Endothelial cell of umbilical vein (primary cell): ENCODE measurements around the gene DHX30. TPM values are rescaled to one million over a fixed set of nuclear protein-coding genes. Genes with fewer than 3 reads are reported as not detected.

Experiments used
- BruUV-seq: library from RNA; stranded (reverse); fragments of 400-500 nt; replicated peaks from 2 replicates; lab custom pipeline; 2021; lab: Mats Ljungman, UMichigan
- CTCF ChIA-PET: fragments of 300-600, 350-600 bp; sonication (Branson Sonifier 250); formaldehyde crosslinking; loops from one replicate; lab custom pipeline; 2021; ENCODE audit warnings: antibody characterized with exemption, inconsistent platforms; lab: Charles Lee
- POLR2A ChIA-PET: fragments of 300-600, 350-600 bp; sonication (Branson Sonifier 250); formaldehyde crosslinking; loops from one replicate; lab custom pipeline; 2021; ENCODE audit warnings: antibody characterized with exemption, inconsistent platforms; lab: Charles Lee
- DNase-seq: peaks from one replicate; pipeline ENCODE4 v3.0.0-alpha.2; 2011; ENCODE audit warnings: low read depth, low spot score
- FAIRE-seq: peaks from 2 replicates; lab custom pipeline; 2011; peaks lifted over from hg19 to GRCh38; lab: Jason Lieb, UNC
- H2AFZ ChIP-seq: 2 replicates; pipeline ENCODE4 v1.6.0; 2012; ENCODE audit warnings: low read depth, low read length, control low read depth, inconsistent platforms
- H3K27ac ChIP-seq: 2 replicates; pipeline ENCODE4 v1.5.1; 2011; ENCODE audit warnings: low read depth, mild to moderate bottlenecking, control low read depth, low read length, moderate library complexity; ENCODE audit not compliant: insufficient read depth
- H3K27me3 ChIP-seq, 2 experiments: 2 replicates each; pipeline versions ENCODE4 v1.6.0 to v1.6.1; 2011; ENCODE audit warnings: low read length in 2 of 2, mixed read lengths in 1 of 2; ENCODE audit not compliant: control insufficient read depth in 2 of 2, insufficient read depth in 2 of 2
- H3K36me3 ChIP-seq, 2 experiments: 2 replicates in 1 of 2; 3 replicates in 1 of 2; pipeline ENCODE4 v1.5.1; 2011; ENCODE audit warnings: low read length in 2 of 2, mild to moderate bottlenecking in 1 of 2, moderate library complexity in 1 of 2; ENCODE audit not compliant: control insufficient read depth in 2 of 2, insufficient read depth in 2 of 2; ENCODE audit errors: extremely low read depth in 1 of 2
- H3K4me1 ChIP-seq: 3 replicates; pipeline ENCODE4 v1.5.1; 2011; ENCODE audit warnings: mild to moderate bottlenecking, low read length; ENCODE audit not compliant: control insufficient read depth, insufficient read depth; ENCODE audit errors: extremely low read depth
- H3K4me2 ChIP-seq: 2 replicates; pipeline ENCODE4 v1.6.1; 2011; ENCODE audit warnings: low read length, control low read depth, mixed read lengths; ENCODE audit not compliant: insufficient read depth
- H3K4me3 ChIP-seq, 3 experiments: fragments of 200-600 bp in 1 of 3; sonication (generic), shearing (Covaris generic) in 1 of 3; replicated peaks in 1 of 3; 2 replicates each; pipeline ENCODE4 v1.5.1; 2011 to 2016; ENCODE audit warnings: control low read depth in 3 of 3, low read length in 3 of 3, mild to moderate bottlenecking in 2 of 3, inconsistent platforms in 1 of 3, low read depth in 1 of 3, moderate library complexity in 1 of 3; ENCODE audit not compliant: insufficient read depth in 1 of 3
- H3K79me2 ChIP-seq: 2 replicates; pipeline ENCODE4 v1.6.0; 2012; ENCODE audit warnings: low read length, inconsistent platforms; ENCODE audit not compliant: control insufficient read depth, insufficient read depth
- H3K9ac ChIP-seq: replicated peaks from 2 replicates; pipeline ENCODE3; 2011; ENCODE audit warnings: low read length, control low read depth; ENCODE audit not compliant: insufficient read depth; ENCODE audit errors: extremely low read depth
- H3K9me1 ChIP-seq: replicated peaks from 3 replicates; pipeline ENCODE4 v1.6.0; 2011; ENCODE audit warnings: mild to moderate bottlenecking, low read length; ENCODE audit not compliant: control insufficient read depth, insufficient read depth; ENCODE audit errors: extremely low read depth
- H3K9me3 ChIP-seq: replicated peaks from 2 replicates; pipeline ENCODE4 v1.5.1; 2012; ENCODE audit warnings: low read length, inconsistent platforms; ENCODE audit not compliant: control insufficient read depth, insufficient read depth
- H4K20me1 ChIP-seq: replicated peaks from 2 replicates; pipeline ENCODE3; 2011; ENCODE audit warnings: mild to moderate bottlenecking, low read length; ENCODE audit not compliant: control insufficient read depth, insufficient read depth; ENCODE audit errors: extremely low read depth
- CTCF ChIP-seq, 2 donors: IDR thresholded peaks; 1 replicate in 1 of 2; 2 replicates in 1 of 2; pipeline ENCODE4 v1.5.1; 2011; ENCODE audit warnings: low read length in 2 of 2, mild to moderate bottlenecking in 2 of 2, moderate library complexity in 2 of 2, control low read depth in 1 of 2, inconsistent platforms in 1 of 2, low read depth in 1 of 2; ENCODE audit not compliant: insufficient read depth in 1 of 2; ENCODE audit errors: extremely low read depth in 1 of 2
- EZH2 ChIP-seq: IDR thresholded peaks from 2 replicates; pipeline ENCODE4 v1.6.1; 2012; ENCODE audit warnings: borderline replicate concordance, low read depth, mild to moderate bottlenecking, moderate library complexity, low read length, inconsistent platforms; ENCODE audit not compliant: severe bottlenecking
- FOS ChIP-seq: IDR thresholded peaks from 2 replicates; pipeline ENCODE4 v1.6.1; 2011; ENCODE audit warnings: mild to moderate bottlenecking, low read length, moderate library complexity, borderline replicate concordance; ENCODE audit not compliant: insufficient read depth
- GATA2 ChIP-seq: IDR thresholded peaks from 2 replicates; pipeline ENCODE4 v1.7.0; 2011; ENCODE audit warnings: low read depth, mild to moderate bottlenecking, moderate library complexity, mixed read lengths, low read length; ENCODE audit not compliant: insufficient read length, insufficient read depth
- JUN ChIP-seq: IDR thresholded peaks from 2 replicates; pipeline ENCODE4 v1.6.1; 2011; ENCODE audit warnings: borderline replicate concordance, low read depth; ENCODE audit not compliant: insufficient read length, insufficient read depth
- MAX ChIP-seq: IDR thresholded peaks from 2 replicates; pipeline ENCODE4 v1.6.1; 2011; ENCODE audit not compliant: insufficient read depth, insufficient read length
- MYC ChIP-seq: IDR thresholded peaks from one replicate; pipeline ENCODE4 v1.6.1; 2011; ENCODE audit warnings: mild to moderate bottlenecking, low read depth, low read length
- POLR2A ChIP-seq: IDR thresholded peaks from 2 replicates; pipeline ENCODE4 v1.6.1; 2012; ENCODE audit warnings: low read depth, mild to moderate bottlenecking, control low read depth, low read length
- POLR2AphosphoS5 ChIP-seq: IDR thresholded peaks from 2 replicates; pipeline ENCODE4 v1.6.1; 2012; ENCODE audit warnings: low read depth, mild to moderate bottlenecking, control low read depth, low read length, moderate library complexity; ENCODE audit not compliant: insufficient read depth
- dilution Hi-C: fragments of 300-500 bp; cut with MboI; formaldehyde crosslinking; loops from one replicate; pipeline ENCODE4 v1.15.0; 2019; ENCODE audit warnings: low sequenced_read_pairs; ENCODE audit not compliant: extremely low pct_ligation_motif_present
- intact Hi-C: fragments of 100-400 bp; cut with micrococcal nuclease; formaldehyde crosslinking; loops from one replicate; pipeline ENCODE4 v1.10.0; 2022
- polyA plus RNA-seq, 4 experiments: library from polyadenylated mRNA; depleted of rRNA in 3 of 4; stranded (reverse) in 3 of 4; unstranded in 1 of 4; fragments of >200 nt; gene quantifications; 2 replicates each; pipeline versions ENCODE4 v1.2.1 to v1.2.3, GENCODE V29; 2011 to 2012; ENCODE audit warnings: missing spikeins in 1 of 4
- total RNA-seq: library from RNA; stranded (reverse); gene quantifications from 2 replicates; pipeline ENCODE4 v1.2.3, GENCODE V29; 2021

DHX30 gene
- total and polyA plus RNA-seq, 2 donors (not counting 3 experiments of a cell fraction or from before 2014, with no cell fraction given) = 79.0 to 86.9 TPM

- no peaks in the 10 kb centered on the region for H3K4me1 ChIP-seq
- peaks cover 17 to 36% of the 10 kb centered on the region in 2 experiments for H3K36me3 ChIP-seq
Observed at GRCh38 chr3:47838503-47838902, 35.6 kb downstream of the DHX30 start.

More at GRCh38 chr3:47838503-47838902, 35.6 kb downstream of the DHX30 start:
- Histone ChIP-seq H3K27ac (no peak overlapping the region), H3K9me1 (no peaks in the 10 kb centered on the region), H3K9me3 (no peaks in the 10 kb centered on the region), H3K4me2 (no peak overlapping the region), H4K20me1 (no peaks in the 10 kb centered on the region), H3K27me3 (no peaks in the 10 kb centered on the region), H2AFZ (no peak overlapping the region), H3K4me3 (no peak overlapping the region), H3K79me2 (peaks cover 8% of the 10 kb centered on the region), H3K9ac (no peak overlapping the region)
- dilution Hi-C loops (no loop called here), intact Hi-C loops (no loop called here)
- FAIRE-seq (no peak), DNase-seq (no peak)
- ChIA-PET CTCF (interaction anchor here (1.3 to 6.3 kb wide), 9 partner anchors 12 to 320 kb away, joined by 3 to 129 read pairs (median 10); no protein-coding TSS in a partner anchor), POLR2A (interaction anchor here (1.6 kb wide), 1 partner anchor 319 kb away, joined by 5 read pairs; no protein-coding TSS in a partner anchor)
- TF ChIP-seq GATA2 = no peak
- TF ChIP-seq EZH2 = no peak
- no peak for TF ChIP-seq FOS
- TF ChIP-seq POLR2AphosphoS5 = no peak
- no peak for TF ChIP-seq POLR2A
- no peak for TF ChIP-seq MYC
- TF ChIP-seq CTCF (IDR thresholded peaks at IDR 0.05; ENCODE audit: extremely low read depth in 1 of 2, insufficient read depth in 1 of 2, low read depth in 1 of 2, low read length in 2 of 2) = no peak
- no peak for TF ChIP-seq JUN
- no peak for TF ChIP-seq MAX
- BruUV-seq = no TSS peak
